Measurements from ENCODE around the gene WDR5B.
"Not testable (repeated sequence)": the region's sequence is repeated elsewhere in the genome, so short reads cannot be mapped to it uniquely, and the experiment has no call there.

The WDR5B gene
- total RNA-seq, result 8.7 to 21.0 (median 18.3) reads per million in 3 experiments

DNA sequence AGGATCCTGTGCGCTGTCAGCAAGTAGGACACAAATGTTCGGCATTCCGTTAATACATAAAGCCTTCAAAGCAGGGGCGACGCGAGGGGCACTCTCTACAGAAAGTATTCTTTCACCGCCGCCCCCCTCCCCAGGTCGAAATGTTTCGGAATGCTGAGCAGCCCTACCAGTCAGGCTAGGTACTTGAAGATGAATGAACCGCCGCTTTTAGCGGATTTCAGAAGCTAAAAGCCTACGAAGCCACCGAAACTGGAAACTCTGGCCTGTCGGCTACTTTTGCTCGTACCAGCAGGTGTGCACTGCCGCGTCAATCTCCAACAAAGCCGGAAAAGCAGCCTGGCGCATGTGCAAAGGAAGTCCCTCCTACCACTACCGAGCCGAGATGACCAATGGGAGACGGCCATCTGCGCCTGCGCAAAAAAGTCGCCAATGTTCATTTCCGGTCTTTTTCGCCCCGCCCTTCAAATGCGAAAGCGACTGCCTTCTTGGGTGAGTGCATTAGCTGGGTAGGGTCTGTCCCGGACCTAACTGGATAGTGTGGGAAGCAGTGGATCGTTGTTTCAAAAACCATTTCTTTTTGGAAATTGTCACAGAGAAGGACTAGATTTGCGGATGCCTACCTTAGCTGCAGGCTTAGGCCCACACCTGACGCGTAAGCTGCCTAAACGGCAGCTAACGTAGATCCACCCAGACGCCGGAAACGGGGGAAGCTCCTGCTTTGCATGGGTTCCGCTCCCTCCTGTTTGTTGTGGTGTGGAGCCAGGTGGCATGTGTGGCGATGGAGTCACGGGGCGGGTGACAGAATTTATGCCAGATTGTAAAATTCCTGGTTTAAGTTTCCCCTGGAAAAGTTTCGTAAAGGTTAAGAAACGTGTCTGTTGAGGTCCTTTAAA is at the start of gene WDR5B:
Gene WDR5B, minus strand, starts transcription at position 301 of the 893 bp plus-strand sequence. CDS start 534 bp downstream, outside the sequence.
- DNase-seq, result peak; percentile 98

DNA sequence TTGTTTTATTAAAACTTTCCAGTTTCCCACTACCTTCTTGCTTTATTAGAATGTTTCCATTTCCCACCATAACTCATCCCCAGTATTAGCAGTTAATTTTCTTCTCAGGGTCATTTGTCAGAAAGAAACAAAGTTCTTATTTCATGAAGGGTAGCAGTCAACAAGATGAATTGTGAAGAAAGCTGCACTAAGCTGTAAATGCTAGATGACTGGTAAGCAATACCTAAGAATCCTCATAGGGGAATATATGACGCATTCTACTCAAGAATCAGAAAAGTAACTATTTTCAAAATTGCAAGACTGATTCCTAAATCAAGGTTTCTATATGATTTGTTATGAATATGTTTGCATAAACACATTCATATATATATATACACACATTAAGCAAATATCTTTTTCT is 48.8 kb upstream of the WDR5B start:
- no peak for DNase-seq

DNA sequence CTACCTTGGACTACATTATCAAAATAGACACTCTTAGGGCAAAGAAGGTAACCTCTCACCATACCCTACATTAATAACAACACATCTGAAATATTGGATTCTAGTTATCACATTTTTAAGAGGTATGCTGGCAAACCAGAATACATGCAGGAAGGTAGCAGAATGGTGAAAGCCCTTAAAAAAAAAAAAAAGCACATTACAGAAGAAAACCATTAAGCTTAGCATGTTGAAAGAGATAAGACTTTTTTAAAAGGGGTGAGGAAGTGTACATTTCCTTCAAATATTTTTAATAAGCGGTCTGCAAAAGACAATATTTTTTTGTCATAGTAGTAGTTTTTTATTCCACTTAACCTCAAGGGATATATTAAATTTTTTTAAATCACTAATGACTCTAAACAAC is 46.5 kb upstream of the WDR5B start:
- no peak for DNase-seq

DNA sequence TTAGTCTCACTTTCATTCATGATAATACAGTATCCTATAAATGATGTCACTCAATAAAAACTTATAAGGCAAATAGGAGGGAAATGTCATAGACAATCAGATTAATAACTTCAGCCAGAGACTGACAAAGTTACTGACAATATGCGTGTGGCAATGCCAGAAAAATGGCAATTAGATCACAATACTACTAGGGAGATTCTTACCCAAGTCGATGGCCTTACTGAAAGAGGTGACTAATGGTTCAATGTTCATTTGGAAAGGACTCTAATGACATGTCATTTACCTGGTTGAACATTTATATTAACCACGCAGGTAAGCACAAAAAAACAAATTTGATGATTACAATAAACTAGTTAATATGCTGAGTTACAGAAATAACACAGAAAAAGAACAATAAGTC is 45.9 kb upstream of the WDR5B start:
- DNase-seq, result no peak

DNA sequence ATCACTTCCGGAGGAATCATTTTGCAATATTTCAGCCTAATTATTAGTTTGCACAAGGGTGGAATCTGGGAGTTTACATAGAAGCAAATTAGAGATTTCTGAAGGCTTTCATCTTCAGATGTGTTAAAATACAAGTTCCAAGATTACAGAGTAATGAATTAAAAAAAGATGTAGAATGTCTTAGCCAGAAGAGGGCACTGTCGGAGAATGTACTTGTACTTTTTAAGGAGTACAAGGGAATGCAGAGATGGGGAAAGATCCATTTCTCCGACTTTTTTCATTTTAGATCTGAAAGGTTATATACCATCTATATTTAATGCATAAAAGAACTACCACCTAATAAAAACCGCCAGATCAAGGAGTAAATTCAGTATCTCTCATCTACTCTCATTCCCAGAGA is 43.1 kb upstream of the WDR5B start:
- DNase-seq, result no peak

DNA sequence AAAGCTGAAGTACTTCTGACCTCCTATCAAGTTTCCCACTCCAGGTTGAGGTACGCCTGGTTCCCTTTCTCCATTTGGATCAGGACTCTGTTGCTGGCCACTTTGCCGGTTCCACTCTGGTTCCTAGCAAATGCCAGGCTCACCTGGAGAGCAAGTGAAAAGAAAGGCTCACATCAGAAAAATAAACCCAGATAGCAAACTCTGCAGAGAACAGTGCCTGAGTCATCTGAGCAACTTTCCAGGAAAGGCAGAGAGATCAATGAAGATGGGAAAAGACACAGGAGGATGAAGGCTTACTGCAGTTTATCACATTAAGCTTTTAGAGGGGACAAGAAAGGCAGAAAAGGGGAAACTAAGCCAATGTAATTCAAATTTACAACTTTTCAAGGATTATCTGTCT is 41.8 kb upstream of the WDR5B start:
- no peak for DNase-seq

DNA sequence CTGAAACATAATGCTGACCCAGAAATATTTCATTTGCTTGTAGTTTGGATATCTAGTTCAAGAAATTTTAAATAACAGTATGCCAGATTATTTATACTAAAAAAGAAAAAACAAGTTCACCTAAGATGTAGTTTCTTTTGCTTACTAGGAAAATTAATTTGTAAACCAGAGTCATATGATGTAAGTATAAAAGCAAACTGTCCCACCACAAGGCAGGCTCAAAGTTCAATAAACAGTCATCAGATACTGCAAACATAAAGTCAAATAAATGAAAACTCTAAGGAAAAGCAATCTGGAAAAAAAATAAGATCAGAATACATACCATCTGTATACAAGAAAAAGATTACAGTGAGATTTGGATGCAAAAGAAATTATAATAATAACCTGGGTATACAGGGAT is 40.2 kb upstream of the WDR5B start:
- no peak for DNase-seq

DNA sequence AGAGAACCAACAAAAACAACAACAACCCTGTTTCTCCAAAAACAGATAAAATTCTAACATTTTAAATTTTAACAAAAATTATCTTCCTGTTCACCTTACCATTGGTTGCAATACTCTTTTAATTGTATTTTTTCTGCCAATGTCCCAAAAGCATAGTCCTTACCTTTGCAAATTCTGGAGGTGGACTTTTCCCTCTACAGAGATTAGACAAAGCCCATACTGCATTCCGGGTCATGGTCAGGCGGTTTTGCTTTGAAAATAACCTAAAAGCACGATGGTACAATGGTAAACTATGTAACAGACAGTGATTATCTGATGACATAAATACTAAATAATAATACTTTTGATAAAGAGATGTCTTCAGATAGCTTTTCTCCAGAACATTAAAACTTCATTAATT is 35.5 kb upstream of the WDR5B start:
- no peak for DNase-seq

DNA sequence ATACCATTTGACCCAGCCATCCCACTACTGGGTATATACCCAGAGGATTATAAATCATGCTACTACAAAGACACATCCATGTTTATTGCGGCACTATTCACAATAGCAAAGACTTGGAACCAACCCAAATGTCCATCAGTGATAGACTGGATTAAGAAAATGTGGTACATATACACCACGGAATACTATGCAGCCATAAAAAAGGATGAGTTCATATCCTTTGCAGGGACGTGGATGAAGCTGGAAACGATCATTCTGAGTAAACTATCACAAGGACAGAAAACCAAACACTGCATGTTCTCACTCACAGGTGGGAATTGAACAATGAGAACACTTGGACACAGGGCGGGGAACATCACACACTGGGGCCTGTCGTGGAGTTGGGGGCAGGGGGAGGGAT is 32.4 kb upstream of the WDR5B start:
- DNase-seq, result not testable (repeated sequence)

DNA sequence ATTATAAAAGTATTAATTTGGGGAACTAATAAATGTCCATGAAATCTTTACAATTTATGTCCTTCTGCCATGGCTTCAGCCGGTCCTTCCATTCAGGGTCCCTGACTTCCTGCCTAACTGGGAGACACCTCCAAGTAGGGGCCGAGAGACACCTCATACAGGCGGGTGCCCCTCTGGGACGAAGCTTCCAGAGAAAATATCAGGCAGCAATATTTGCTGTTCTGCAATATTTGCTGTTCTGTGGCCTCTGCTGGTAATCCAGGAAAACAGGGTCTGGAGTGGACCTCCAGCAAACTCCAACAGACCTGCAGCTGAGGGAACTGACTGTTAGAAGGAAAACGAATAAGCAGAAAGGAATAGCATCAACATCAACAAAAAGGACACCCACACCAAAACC is 28.6 kb upstream of the WDR5B start:
- DNase-seq, result not testable (repeated sequence)

DNA sequence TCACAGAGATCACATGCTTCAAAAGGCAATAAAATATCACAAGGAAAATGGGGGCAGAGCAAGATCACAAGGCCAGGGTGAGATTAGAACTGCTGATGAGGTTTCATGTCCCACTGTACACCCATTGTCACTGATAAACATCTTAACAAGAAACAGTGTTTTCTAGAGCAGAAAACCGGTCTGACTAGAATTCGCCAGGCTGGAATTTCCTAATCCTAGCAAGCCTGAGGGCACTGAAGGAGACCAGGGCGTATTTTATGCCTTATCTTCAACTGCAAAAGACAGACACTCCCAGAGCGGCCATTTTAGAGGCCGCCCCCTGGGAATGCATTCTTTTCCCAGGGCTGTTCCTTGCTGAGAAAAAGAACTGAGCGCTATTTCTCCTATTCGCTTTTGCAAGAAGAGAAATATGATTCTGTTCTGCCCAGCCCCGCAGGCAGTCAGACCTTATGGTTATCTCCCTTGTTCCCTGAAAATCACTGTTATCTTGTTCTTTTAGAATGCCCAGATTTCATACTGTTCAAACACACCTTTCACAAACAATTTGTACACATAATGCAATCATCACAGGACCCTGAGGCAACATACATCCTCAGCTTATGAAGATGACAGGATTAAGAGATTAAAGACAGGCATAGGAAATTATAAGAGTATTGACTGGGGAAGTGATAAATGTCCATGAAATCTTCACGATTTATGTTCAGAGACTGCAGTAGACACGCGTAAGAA is 28.1 kb upstream of the WDR5B start:
- not testable (repeated sequence) for DNase-seq

DNA sequence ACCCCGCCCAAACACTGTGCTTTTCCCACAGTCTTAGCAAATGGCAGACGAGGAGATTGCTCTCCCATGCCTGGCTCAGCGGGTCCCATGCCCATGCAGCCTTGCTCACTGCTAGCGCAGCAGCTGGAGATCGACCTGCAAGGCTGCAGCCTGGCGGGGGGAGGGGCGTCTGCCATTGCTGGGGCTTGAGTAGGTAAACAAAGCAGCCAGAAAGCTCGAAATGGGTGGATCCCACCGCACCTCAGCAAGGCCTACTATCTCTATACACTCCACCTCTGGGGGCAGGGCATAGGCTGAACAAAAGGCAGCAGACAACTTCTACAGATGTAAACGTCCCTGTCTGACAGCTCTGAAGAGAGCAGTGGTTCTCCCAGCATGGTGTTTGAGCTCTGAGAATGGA is 27.2 kb upstream of the WDR5B start:
- no peak for DNase-seq

DNA sequence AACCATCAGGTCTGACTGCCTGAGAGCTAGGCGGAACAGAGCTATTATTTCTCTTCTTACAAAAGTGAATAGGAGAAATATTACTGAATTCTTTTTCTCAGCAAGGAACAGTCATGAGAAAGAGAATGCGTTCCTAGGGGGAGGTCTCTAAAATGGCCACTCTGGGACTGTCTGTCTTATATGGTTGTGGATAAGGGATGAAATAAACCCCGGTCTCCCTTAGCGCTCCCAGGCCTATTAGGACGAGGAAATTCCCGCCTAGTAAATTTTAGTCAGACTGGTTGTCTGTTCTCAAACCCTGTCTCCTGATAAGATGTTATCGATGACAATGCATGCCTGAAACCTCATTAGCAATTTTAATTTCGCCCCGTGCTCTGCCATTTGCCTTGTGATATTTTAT is 20.1 kb upstream of the WDR5B start:
- DNase-seq, result no peak

DNA sequence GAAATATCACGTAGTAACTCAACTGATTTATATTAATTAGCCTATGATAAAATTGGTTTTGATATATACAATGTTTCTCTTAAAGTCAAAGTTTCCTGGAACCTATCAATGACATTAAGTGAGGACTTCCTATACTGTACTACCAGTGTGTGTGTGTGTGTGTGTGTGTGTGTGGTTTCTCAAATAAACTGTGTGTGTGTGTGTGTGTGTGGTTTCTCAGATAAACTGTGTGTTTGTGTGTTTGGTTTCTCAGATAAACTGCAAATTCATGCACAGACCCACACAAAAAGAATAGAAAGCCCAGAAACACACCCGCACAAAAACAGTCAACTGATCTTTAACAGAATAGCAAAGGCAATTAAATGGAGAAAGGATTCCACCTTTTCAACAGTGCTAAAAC is 14.5 kb upstream of the WDR5B start:
- no peak for DNase-seq

DNA sequence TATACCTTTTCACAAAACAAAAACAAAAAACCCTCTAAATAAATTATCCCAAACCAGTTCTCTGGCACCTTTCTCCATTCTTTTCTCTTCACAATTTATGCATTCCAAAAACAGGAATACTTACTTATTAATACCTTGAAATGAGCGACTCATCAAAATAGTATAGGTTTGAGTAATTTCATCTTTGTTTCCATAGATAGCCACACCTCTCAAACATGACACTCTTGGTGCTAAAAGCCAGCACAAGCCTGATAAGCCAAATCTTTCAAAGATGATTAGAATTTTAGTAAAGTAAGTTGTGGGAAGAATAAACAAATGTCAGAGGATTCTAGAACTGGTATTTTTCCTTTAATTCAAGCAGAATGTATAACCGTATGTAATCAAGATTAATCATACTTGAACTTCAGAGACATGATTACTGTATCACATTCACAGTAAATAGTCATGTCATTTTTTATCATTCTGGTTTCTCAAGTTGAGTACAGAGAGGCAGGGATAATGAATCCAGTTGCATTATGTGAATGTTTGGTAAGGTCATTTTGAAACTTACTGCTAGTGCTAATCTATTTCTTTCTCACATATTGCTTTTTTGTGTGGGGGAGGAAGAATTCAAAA is 12.1 kb upstream of the WDR5B start:
- no peak for DNase-seq

DNA sequence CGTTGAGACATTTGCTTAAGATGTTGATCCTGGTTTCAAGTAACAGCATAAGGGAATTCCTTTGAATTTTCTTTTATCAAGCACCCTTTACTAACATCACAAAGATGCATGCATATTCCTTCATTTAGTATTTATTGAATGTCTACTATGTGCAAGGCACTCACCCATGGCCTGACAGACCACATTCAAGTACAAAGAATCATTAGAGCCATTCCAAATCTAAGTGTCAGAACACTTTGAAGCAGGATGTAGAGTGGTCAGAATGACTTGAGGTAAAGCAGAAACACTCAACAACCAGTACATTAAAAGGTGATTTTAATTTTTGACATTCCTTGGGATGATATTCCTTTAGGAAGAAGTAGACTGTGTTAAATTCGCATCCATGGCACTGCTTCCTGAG is 6.0 kb upstream of the WDR5B start:
- no peak for DNase-seq

DNA sequence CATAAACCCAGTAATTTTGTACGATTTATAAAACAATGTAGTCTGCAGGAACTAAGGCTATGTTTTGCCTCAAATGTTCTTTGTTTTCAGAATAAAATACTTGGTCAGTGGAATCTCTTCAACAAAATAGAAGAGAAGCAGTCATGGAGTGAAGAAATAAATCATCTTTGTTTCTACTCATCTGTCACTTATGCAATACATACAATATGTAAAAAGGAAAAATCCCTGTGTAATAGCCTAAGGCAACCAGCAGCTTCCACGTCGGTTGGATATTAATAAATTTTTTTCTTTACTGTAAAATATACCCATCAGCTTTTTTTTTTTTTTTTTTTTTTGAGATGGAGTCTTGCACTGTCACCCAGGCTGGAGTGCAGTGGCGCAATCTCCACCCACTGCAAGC is 5.2 kb upstream of the WDR5B start:
- no peak for DNase-seq

DNA sequence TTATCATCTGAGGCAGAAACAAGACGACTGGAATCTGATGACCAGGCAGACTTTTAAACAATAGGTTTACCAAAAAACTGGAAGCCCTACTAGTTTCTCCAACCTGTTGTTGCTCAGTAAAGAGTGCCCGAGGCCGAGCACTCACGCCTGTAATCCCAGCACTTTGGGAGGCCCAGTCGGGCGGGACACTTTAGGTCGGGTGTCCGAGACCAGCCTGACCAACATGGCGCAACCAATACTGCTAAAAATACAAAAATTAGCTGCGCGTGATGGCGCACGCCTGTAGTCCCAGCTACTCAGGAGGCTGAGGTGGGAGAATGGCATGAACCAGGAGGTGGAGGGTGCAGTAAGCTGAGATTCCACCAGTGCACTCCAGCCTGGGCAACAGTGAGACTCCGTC is 1.1 kb upstream of the WDR5B start:
- DNase-seq, result no peak

DNA sequence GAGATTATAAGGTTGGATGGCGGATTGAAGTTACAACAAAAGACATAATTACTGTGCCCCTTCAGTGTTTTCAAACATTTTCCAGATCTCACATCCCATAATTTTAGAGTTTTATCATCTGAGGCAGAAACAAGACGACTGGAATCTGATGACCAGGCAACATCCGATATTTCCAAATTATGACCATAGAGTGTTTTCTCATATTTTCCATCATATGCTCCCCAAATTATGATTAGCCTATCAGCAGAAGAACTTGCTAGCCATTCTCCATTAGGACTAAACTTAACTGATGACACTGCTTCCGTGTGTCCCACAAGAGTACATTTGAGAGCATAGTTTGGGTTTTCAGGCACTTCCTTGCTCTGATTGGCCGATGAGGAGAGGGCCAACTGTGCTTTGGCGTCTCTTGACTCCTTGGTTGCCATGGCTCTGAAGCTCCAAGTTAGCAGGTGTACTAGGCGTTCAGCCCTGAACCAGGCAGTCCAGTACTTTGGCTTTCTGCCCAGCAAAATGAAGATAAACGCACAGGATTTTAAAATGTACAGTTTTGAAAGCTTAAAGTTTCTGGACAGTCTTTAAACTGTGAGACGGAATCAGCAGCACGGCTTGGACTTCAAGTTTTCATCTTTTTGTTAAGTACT is 638 bp downstream of the WDR5B start:
- DNase-seq, result peak; percentile 52

DNA sequence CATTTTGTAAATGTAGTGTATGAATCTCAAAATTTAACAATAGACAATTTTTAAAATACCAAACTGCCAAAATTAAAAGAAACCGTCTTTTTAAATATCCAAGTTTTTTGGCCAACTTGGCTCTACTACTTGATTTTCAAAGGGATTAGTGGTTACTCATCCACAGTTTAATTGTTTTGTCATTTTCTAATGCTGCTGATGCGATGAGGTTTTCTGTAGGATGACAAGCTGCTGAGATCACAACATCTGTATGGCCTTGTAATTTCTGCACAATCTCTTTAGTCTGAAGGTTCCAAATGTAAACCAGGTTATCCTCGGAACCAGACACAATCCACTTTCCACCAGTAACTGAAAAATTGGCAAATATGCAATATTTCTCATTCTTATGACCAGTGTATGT is 1.5 kb downstream of the WDR5B start:
- DNase-seq, result no peak

DNA sequence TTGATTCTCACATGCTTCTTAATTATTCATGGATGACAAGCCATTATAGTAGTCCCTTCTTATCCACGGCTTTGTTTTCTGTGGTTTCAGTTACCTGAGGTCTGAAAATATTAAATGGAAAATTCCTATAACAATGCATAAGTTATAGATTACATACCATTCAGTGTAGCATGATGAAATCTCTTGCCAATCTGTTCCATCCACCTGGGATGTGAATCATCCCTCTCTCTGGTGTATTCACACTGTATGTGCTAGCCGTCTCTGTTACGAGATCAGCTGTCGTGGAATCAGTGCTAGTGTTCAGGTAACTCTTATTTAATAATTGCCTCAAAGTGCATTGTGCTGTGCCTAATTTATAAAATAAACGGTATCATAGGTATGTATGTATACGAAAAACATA is 5.2 kb downstream of the WDR5B start:
- no peak for DNase-seq

DNA sequence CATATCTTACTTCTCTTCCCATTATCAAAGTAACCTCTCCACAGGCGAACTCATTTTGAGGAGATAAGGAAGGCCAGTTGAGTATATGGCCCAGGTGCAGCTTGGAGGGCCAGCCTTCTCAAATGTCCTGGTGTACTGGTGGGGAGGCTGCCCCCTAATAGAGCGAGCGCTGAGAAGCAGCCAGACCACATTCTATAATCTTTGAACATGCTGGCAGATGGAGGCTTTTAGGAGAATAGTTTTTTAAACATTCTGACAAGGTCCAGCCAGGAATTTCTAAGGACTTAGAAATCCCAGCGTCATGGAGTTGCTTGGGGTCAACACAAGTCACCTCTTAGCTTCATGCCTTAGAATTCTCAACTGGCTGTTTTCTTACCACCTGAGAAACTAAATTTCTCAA is 5.8 kb downstream of the WDR5B start:
- DNase-seq, result no peak

DNA sequence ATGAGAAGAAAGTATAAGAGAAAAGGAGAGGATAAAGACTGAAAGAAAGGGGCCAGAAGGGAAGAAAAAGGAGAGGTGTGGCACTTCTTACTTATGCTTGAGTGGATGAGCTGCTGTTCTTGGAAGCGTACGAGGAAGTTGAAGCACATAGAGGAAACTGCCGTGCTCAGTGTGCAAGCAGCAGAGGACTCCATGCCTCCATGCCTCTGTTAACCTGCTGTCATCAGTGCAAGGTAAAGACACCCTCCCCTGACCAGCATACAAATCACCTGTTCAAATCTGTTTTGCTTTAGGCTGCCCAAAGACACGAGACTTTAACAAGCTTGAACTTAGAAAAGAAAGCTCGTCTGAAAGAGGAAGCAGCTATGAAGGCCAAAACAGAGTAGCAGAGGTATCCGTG is 6.4 kb downstream of the WDR5B start:
- DNase-seq, result no peak
